T-cell (primary cell): ENCODE measurements around the gene TMEM174. TPM values are rescaled to one million over a fixed set of nuclear protein-coding genes. Genes with fewer than 3 reads are reported as not detected.
"Not testable (repeated sequence)": the region's sequence is repeated elsewhere in the genome, so short reads cannot be mapped to it uniquely, and the experiment has no call there.

ENCODE experiments used
- ATAC-seq, 4 experiments: fragments of 200-7000 bp in 3 of 4; fragments of 150-1000 bp in 1 of 4; cut with Tn5 transposase; replicated peaks in 1 of 4; 1 replicate in 3 of 4; 2 replicates in 1 of 4; pipeline ENCODE4 v1.10.0; 2021; ENCODE audit warnings: moderate library complexity in 3 of 4, mild to moderate bottlenecking in 2 of 4, moderate number of reproducible peaks in 1 of 4
- CTCF ChIA-PET, 2 donors: fragments of 300-600 bp; sonication (Branson Sonifier 250); formaldehyde crosslinking; loops; one replicate each; lab custom pipeline; 2022; ENCODE audit warnings: antibody characterized with exemption in 2 of 2; lab: Charles Lee
- POLR2A ChIA-PET, 2 donors: fragments of 300-600 bp; sonication (Branson Sonifier 250); formaldehyde crosslinking; loops; one replicate each; lab custom pipeline; 2022; ENCODE audit warnings: antibody characterized with exemption in 2 of 2; lab: Charles Lee
- DNase-seq, 35 experiments: peaks; one replicate each; pipeline versions ENCODE4 v3.0.0 to v3.0.0-alpha.2; 2013 to 2023
- H3K27ac ChIP-seq: one replicate; pipeline ENCODE4 v1.5.1; 2013; ENCODE audit warnings: low read length
- H3K27me3 ChIP-seq, 2 experiments: replicated peaks in 1 of 2; 1 replicate in 1 of 2; 2 replicates in 1 of 2; pipeline versions ENCODE4 v1.6.1 to v1.7.0; 2013; ENCODE audit warnings: low read length in 1 of 2, mixed read lengths in 1 of 2; ENCODE audit not compliant: control insufficient read depth in 2 of 2, insufficient read depth in 2 of 2; ENCODE audit errors: extremely low read depth in 1 of 2
- H3K36me3 ChIP-seq, 2 donors: 1 replicate in 1 of 2; 2 replicates in 1 of 2; pipeline versions ENCODE4 v1.6.1 to v1.7.0; 2013; ENCODE audit warnings: low read length in 1 of 2; ENCODE audit not compliant: control insufficient read depth in 2 of 2, insufficient read depth in 1 of 2; ENCODE audit errors: extremely low read depth in 1 of 2
- H3K4me1 ChIP-seq, 2 experiments: 1 replicate in 1 of 2; 2 replicates in 1 of 2; pipeline versions ENCODE4 v1.6.1 to v1.7.0; 2013; ENCODE audit warnings: low read length in 2 of 2, mixed read lengths in 1 of 2; ENCODE audit not compliant: insufficient read depth in 2 of 2, control insufficient read depth in 1 of 2; ENCODE audit errors: extremely low read depth in 1 of 2
- H3K4me3 ChIP-seq, 2 donors: 1 replicate in 1 of 2; 2 replicates in 1 of 2; pipeline versions ENCODE4 v1.5.1 to v1.7.0; 2013; ENCODE audit warnings: mild to moderate bottlenecking in 2 of 2, low read length in 1 of 2, moderate library complexity in 1 of 2; ENCODE audit not compliant: control insufficient read depth in 1 of 2; ENCODE audit errors: extremely low read depth in 1 of 2
- H3K9me3 ChIP-seq: 2 replicates; pipeline ENCODE4 v1.7.0; 2013
- H3K27ac Mint-ChIP-seq, 2 donors: one replicate each; pipeline ENCODE4 v1.8.0; 2020 to 2021; ENCODE audit warnings: mild to moderate bottlenecking in 2 of 2, mixed read lengths in 2 of 2
- H3K27me3 Mint-ChIP-seq, 2 donors: one replicate each; pipeline ENCODE4 v1.8.0; 2021 to 2022; ENCODE audit warnings: mixed read lengths in 2 of 2
- H3K36me3 Mint-ChIP-seq: one replicate; pipeline ENCODE4 v1.8.0; 2021; ENCODE audit warnings: mixed read lengths
- H3K4me1 Mint-ChIP-seq, 3 donors: one replicate each; pipeline ENCODE4 v1.8.0; 2020 to 2022; ENCODE audit warnings: mixed read lengths in 3 of 3, mild to moderate bottlenecking in 1 of 3
- H3K4me3 Mint-ChIP-seq, 3 donors: one replicate each; pipeline ENCODE4 v1.8.0; 2020 to 2022; ENCODE audit warnings: mild to moderate bottlenecking in 3 of 3, mixed read lengths in 3 of 3, moderate library complexity in 3 of 3
- H3K9me3 Mint-ChIP-seq, 3 donors: one replicate each; pipeline ENCODE4 v1.8.0; 2020 to 2022; ENCODE audit warnings: mixed read lengths in 3 of 3
- WGBS: methylation state at CpG from one replicate; pipeline ENCODE4 v1.1.5; 2013; ENCODE audit warnings: missing lambda C conversion rate; ENCODE audit not compliant: insufficient coverage; 5-methylcytosine and 5-hydroxymethylcytosine counted together
- total RNA-seq, 35 experiments: library from RNA in 6 of 35; stranded (reverse) in 6 of 35; fragments of 120-200 nt in 1 of 35; gene quantifications; one replicate each; pipeline versions ENCODE4 v1.2.1 to v1.2.4 and lab custom pipeline; 2013 to 2026

TMEM174 gene
- total RNA-seq, 5 donors from 2014 or later (not counting 1 experiment from before 2014, with no cell fraction given): not detected

DNA sequence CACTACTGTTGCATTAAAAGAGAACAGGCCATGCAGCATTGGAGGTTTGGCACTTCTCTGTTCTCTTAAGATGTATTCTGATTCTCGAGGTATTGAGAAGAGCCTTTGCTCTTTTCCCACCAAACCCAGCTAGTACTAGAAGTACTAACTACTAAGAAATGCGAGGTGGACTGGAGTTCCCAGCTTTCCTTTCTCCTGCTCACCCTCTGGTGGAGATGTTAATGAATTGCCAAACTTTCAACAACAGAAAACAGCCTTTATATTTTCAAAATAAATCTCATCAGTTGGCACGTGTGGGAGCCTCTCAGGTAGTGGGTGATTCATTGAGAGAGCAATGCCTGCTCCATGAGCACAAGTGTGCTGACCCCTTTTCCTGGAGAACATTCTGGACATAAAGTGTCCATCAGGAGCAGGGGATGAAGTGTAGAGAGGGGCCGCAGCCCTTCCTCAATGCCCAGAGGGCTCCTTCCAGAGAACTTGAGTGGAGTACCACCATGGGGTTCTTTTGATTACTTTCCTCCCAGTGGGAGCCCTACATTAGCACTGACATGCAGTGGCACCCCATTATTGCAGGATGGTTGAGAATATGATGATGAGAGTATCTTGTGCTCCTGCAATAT, 45.7 kb downstream of the TMEM174 start:
- Mint-ChIP-seq H3K4me3 (no peak overlapping the region), H3K27ac (no peak overlapping the region), H3K9me3 (no peaks in the 10 kb centered on the region), H3K27me3 (peaks cover 59 to 66% of the 10 kb centered on the region in 2 donors), H3K36me3 (no peaks in the 10 kb centered on the region), H3K4me1 (peaks cover 6 to 12% (median 11%) of the 10 kb centered on the region in 3 donors)
- ChIA-PET CTCF (interaction anchor here in 1 of 2 donors (0.7 kb wide), 1 partner anchor 18 kb away, joined by 3 read pairs; no protein-coding TSS in a partner anchor), POLR2A (no interaction called here)
- ATAC-seq: no peak
- no peaks in the 10 kb centered on the region for H3K9me3 ChIP-seq
- DNase-seq: no peak
- 20% methylated on average over 1 of the region's 4 CpGs for WGBS
- H3K4me3 ChIP-seq: no peak overlapping the region
- H3K36me3 ChIP-seq: no peaks in the 10 kb centered on the region
- peaks cover 12 to 41% of the 10 kb centered on the region in 2 experiments for H3K27me3 ChIP-seq
- no peak overlapping the region for H3K27ac ChIP-seq
- peaks cover 0 to 13% of the 10 kb centered on the region in 2 experiments for H3K4me1 ChIP-seq

DNA sequence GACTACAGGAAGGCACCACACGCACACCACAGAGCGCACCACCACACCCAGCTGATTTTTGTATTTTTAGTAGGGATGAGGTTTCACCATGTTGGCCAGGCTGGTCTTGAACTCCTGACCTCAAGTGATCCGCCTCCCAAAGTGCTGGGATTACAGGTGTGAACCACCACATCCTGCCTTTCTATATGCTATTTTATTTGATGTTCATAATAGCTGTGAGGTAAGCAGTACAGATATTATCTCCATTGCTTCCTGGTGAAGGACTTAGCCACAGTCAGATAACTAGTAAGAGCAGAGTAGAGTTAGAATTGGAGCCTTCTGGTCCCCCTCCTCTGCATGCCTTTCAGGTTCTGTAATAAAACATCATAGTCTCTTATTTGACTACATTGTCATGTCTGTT, 46.3 kb downstream of the TMEM174 start:
- Mint-ChIP-seq H3K4me1 (peaks cover 6 to 12% (median 11%) of the 10 kb centered on the region in 3 donors), H3K27me3 (peaks cover 56 to 65% of the 10 kb centered on the region in 2 donors)
- H3K9me3 ChIP-seq, H3K27ac ChIP-seq, POLR2A ChIA-PET, H3K9me3 Mint-ChIP-seq, H3K36me3 Mint-ChIP-seq, H3K4me3 Mint-ChIP-seq, CTCF ChIA-PET, H3K4me3 ChIP-seq, H3K27ac Mint-ChIP-seq, H3K36me3 ChIP-seq: not testable (repeated sequence)
- Histone ChIP-seq H3K27me3 (peaks cover 9 to 35% of the 10 kb centered on the region in 2 experiments), H3K4me1 (peaks cover 0 to 13% of the 10 kb centered on the region in 2 experiments)
- WGBS: no CpG with 5 or more reads among the region's 3 CpGs
- peak in 1 of 35 experiments; percentile 13 for DNase-seq
- peak in 1 of 4 experiments; percentile 35 for ATAC-seq

DNA sequence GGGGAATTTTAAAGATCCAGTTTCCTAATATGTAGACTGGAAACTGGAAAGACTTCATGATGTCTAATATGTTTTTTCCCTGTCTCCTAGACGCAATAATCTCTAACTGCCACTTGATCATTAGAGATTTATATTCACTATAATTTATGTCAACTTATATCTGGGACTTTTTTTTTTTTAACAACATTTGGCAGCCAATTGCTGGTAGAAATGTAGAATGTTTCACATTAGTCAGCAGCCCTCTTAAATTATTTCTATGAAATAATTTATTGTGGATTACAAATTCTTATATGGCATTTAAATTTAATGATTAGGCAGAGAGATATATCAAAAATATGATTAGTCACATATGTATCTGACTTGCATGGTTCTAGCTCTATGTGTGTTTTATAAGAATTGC, 48.2 kb downstream of the TMEM174 start:
- no peaks in the 10 kb centered on the region for H3K9me3 Mint-ChIP-seq
- peaks cover 0 to 4% of the 10 kb centered on the region in 2 experiments for H3K4me1 ChIP-seq
- ATAC-seq (no peak), DNase-seq (no peak)
- no peak overlapping the region for H3K4me3 Mint-ChIP-seq
- no peaks in the 10 kb centered on the region for H3K9me3 ChIP-seq
- no peak overlapping the region for H3K4me3 ChIP-seq
- peaks cover 0 to 3% (median 3%) of the 10 kb centered on the region in 3 donors for H3K4me1 Mint-ChIP-seq
- no peak overlapping the region for H3K27ac Mint-ChIP-seq
- ChIA-PET CTCF (no interaction called here), POLR2A (no interaction called here)
- H3K36me3 ChIP-seq: no peaks in the 10 kb centered on the region
- peaks cover 59 to 60% of the 10 kb centered on the region in 2 donors for H3K27me3 Mint-ChIP-seq
- no peaks in the 10 kb centered on the region for H3K36me3 Mint-ChIP-seq
- H3K27me3 ChIP-seq: peaks cover 12 to 18% of the 10 kb centered on the region in 2 experiments
- no peak overlapping the region for H3K27ac ChIP-seq
- WGBS: no CpG with 5 or more reads among the region's 1 CpG

DNA sequence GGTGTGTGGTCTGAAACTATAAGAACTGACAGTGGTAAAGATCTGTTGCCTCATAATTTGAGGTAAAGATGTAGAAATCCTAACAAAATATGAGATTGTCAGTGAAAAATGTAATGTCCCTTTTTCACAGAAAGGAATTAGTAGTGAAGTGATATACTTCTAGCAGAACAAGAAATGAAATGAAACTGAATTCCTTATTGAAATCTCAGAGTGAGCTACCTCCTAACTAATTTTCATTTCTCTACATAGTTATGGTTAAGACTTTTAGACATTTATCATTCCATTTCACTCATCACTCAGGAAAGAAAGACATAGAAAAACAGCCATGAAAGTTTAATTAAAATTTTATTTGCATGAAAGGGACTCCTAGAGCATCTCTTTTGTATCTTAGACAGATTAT, 48.7 kb downstream of the TMEM174 start:
- Mint-ChIP-seq H3K4me1 (peaks cover 0 to 3% (median 3%) of the 10 kb centered on the region in 3 donors), H3K27ac (no peak overlapping the region), H3K36me3 (no peaks in the 10 kb centered on the region), H3K4me3 (no peak overlapping the region), H3K27me3 (peaks cover 59 to 60% of the 10 kb centered on the region in 2 donors), H3K9me3 (no peaks in the 10 kb centered on the region)
- H3K27ac ChIP-seq: no peak overlapping the region
- CTCF ChIA-PET: no interaction called here
- ATAC-seq (no peak), DNase-seq (no peak)
- POLR2A ChIA-PET: no interaction called here
- H3K4me1 ChIP-seq: no peaks in the 10 kb centered on the region
- no peaks in the 10 kb centered on the region for H3K36me3 ChIP-seq
- H3K4me3 ChIP-seq: no peak overlapping the region
- peaks cover 12% of the 10 kb centered on the region in 2 experiments for H3K27me3 ChIP-seq
- H3K9me3 ChIP-seq: no peaks in the 10 kb centered on the region

DNA sequence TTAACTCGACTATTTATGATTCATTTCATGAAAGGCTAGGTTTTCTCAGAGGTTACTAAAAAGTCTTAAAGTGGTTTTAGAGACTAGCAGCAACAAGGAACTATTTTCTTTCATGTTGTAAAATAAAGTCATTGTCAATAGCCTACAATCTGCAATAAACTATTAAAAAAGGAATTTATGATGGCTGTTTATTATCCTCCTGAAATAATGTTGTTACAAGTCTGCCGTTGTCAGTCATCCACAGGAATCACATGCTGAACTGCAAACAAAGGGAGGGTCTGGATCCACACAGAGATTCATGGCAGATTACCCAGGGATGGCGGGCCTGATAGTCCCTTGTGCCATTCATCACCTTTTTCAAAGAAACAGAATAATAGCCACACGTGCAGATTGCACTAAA, 49.2 kb downstream of the TMEM174 start:
- POLR2A ChIA-PET: no interaction called here
- no peaks in the 10 kb centered on the region for H3K4me1 ChIP-seq
- Mint-ChIP-seq H3K27me3 (peaks cover 59 to 62% of the 10 kb centered on the region in 2 donors), H3K4me3 (no peak overlapping the region), H3K9me3 (no peaks in the 10 kb centered on the region), H3K4me1 (peaks cover 0 to 3% (median 3%) of the 10 kb centered on the region in 3 donors), H3K36me3 (no peaks in the 10 kb centered on the region), H3K27ac (no peak overlapping the region)
- no peak overlapping the region for H3K4me3 ChIP-seq
- H3K27ac ChIP-seq: no peak overlapping the region
- ATAC-seq (no peak), DNase-seq (no peak)
- CTCF ChIA-PET: no interaction called here
- no peaks in the 10 kb centered on the region for H3K9me3 ChIP-seq
- H3K27me3 ChIP-seq: peaks cover 8 to 14% of the 10 kb centered on the region in 2 experiments
- 40% methylated on average over 1 of the region's 4 CpGs for WGBS
- H3K36me3 ChIP-seq: no peaks in the 10 kb centered on the region

Other genes with a start within 250 kb of the TMEM174 start
- gene FCHO2, start 217.2 kb upstream of the TMEM174 start, total RNA-seq: 1 to 10 TPM in 4 of 5 donors, under 1 TPM in 1; 0.90 to 5.5 (median 4.1) TPM
- under 1 TPM in 1 of 5 donors, not detected in 4; 0.47 TPM for gene TMEM171, start 52.6 kb upstream of the TMEM174 start, total RNA-seq